WTC11 (cell line): Measurements from ENCODE around the gene DNAH17. TPM values are rescaled to one million over a fixed set of nuclear protein-coding genes. Genes with fewer than 3 reads are reported as not detected.

Source experiments
- ATAC-seq: fragments of 200-7000 bp; cut with Tn5 transposase; 2 replicates; pipeline ENCODE4 v1.10.0; 2021; ENCODE audit warnings: mild to moderate bottlenecking, moderate library complexity
- CTCF ChIA-PET: fragments of 300-600 bp; sonication (Branson Sonifier 250); formaldehyde crosslinking; loops from one replicate; lab custom pipeline; 2021; ENCODE audit warnings: antibody characterized with exemption; lab: Charles Lee
- POLR2A ChIA-PET: fragments of 350-600 bp; sonication (Branson Sonifier 250); formaldehyde crosslinking; loops from one replicate; lab custom pipeline; 2021; ENCODE audit warnings: antibody characterized with exemption; lab: Charles Lee
- DNase-seq: peaks from one replicate; pipeline ENCODE4 v3.0.0; 2021; ENCODE audit warnings: low spot score
- H3K27ac Mint-ChIP-seq: 2 replicates; pipeline ENCODE4 v1.8.0; 2021; ENCODE audit warnings: mixed read lengths
- H3K27me3 Mint-ChIP-seq: 2 replicates; pipeline ENCODE4 v1.8.0; 2021; ENCODE audit warnings: low read depth, mild to moderate bottlenecking, moderate library complexity, mixed read lengths
- H3K36me3 Mint-ChIP-seq: 2 replicates; pipeline ENCODE4 v1.8.0; 2021; ENCODE audit warnings: mixed read lengths
- H3K4me1 Mint-ChIP-seq: 2 replicates; pipeline ENCODE4 v1.8.0; 2022; ENCODE audit warnings: mixed read lengths
- H3K4me3 Mint-ChIP-seq: 2 replicates; pipeline ENCODE4 v1.8.0; 2021; ENCODE audit warnings: mild to moderate bottlenecking, moderate library complexity, mixed read lengths
- H3K9me3 Mint-ChIP-seq: 2 replicates; pipeline ENCODE4 v1.8.0; 2021; ENCODE audit warnings: mixed read lengths
- ATF2 ChIP-seq: sonication (generic); formaldehyde crosslinking; IDR thresholded peaks from 2 replicates; pipeline ENCODE4 v1.8.1; 2022; ENCODE audit warnings: low read depth, missing genetic modification reagents, borderline replicate concordance
- ETV6 ChIP-seq: sonication (generic); formaldehyde crosslinking; IDR thresholded peaks from 2 replicates; pipeline ENCODE4 v1.8.1; 2022; ENCODE audit warnings: mild to moderate bottlenecking, missing genetic modification reagents
- FOXP4 ChIP-seq: sonication (generic); formaldehyde crosslinking; IDR thresholded peaks from 2 replicates; pipeline ENCODE4 v1.8.0; 2022; ENCODE audit warnings: mild to moderate bottlenecking, missing genetic modification reagents
- GRHL2 ChIP-seq: fragments of 250-450 bp; sonication (Bioruptor Pico); IDR thresholded peaks from 2 replicates; pipeline ENCODE4 v1.8.0; 2022; ENCODE audit warnings: mild to moderate bottlenecking, moderate library complexity; ENCODE audit not compliant: insufficient replicate concordance, severe bottlenecking
- GTF2I ChIP-seq: fragments of 250-450 bp; sonication (Bioruptor Pico); conservative IDR thresholded peaks from 2 replicates; pipeline ENCODE4 v1.4.0; 2021; ENCODE audit warnings: mild to moderate bottlenecking
- JUN ChIP-seq: sonication (generic); formaldehyde crosslinking; IDR thresholded peaks from 2 replicates; pipeline ENCODE4 v1.8.0; 2023; ENCODE audit warnings: mild to moderate bottlenecking, missing genetic modification reagents
- KAT7 ChIP-seq: sonication (generic); formaldehyde crosslinking; IDR thresholded peaks from 2 replicates; pipeline ENCODE4 v1.8.1; 2023; ENCODE audit warnings: missing genetic modification reagents, mild to moderate bottlenecking, borderline replicate concordance
- MAX ChIP-seq: sonication (generic); formaldehyde crosslinking; IDR thresholded peaks from 2 replicates; pipeline ENCODE4 v1.8.0; 2022; ENCODE audit warnings: mild to moderate bottlenecking, missing genetic modification reagents
- NFATC4 ChIP-seq: fragments of 250-450 bp; sonication (Bioruptor Pico); IDR thresholded peaks from 2 replicates; pipeline ENCODE4 v1.9.0; 2021; ENCODE audit warnings: mild to moderate bottlenecking
- NFYB ChIP-seq: sonication (generic); formaldehyde crosslinking; conservative IDR thresholded peaks from 2 replicates; pipeline ENCODE4 v1.8.0; 2022; ENCODE audit warnings: low read depth, missing genetic modification reagents
- RELA ChIP-seq: sonication (generic); formaldehyde crosslinking; IDR thresholded peaks from 2 replicates; pipeline ENCODE4 v1.8.1; 2022; ENCODE audit warnings: missing genetic modification reagents, mild to moderate bottlenecking, borderline replicate concordance
- SOX15 ChIP-seq: fragments of 250-450 bp; sonication (Bioruptor Pico); IDR thresholded peaks from 2 replicates; pipeline ENCODE4 v1.9.0; 2021; ENCODE audit warnings: mild to moderate bottlenecking
- TP53 ChIP-seq: sonication (generic); formaldehyde crosslinking; IDR thresholded peaks from 2 replicates; pipeline ENCODE4 v1.8.1; 2023; ENCODE audit warnings: mild to moderate bottlenecking, missing genetic modification reagents
- ZNF138 ChIP-seq: sonication (generic); formaldehyde crosslinking; conservative IDR thresholded peaks from 2 replicates; pipeline ENCODE4 v1.8.1; 2022; ENCODE audit warnings: mild to moderate bottlenecking, moderate library complexity, missing genetic modification reagents
- ZNF219 ChIP-seq: sonication (generic); formaldehyde crosslinking; IDR thresholded peaks from 2 replicates; pipeline ENCODE4 v1.8.0; 2023; ENCODE audit warnings: missing genetic modification reagents, mild to moderate bottlenecking, borderline replicate concordance
- ZNF416 ChIP-seq: fragments of 250-450 bp; sonication (Bioruptor Pico); IDR thresholded peaks from 2 replicates; pipeline ENCODE4 v1.9.0; 2021; ENCODE audit warnings: mild to moderate bottlenecking, inconsistent platforms
- ZNF671 ChIP-seq: fragments of 250-450 bp; sonication (Bioruptor Pico); IDR thresholded peaks from 2 replicates; pipeline ENCODE4 v1.8.0; 2021; ENCODE audit warnings: mild to moderate bottlenecking
- total RNA-seq: library from RNA; stranded (reverse); gene quantifications from 3 replicates; pipeline ENCODE4 v1.2.3, GENCODE V29; 2021
- TF ChIP-seq, protein P1 (sequence below): sonication (generic); formaldehyde crosslinking; IDR thresholded peaks from 2 replicates; pipeline ENCODE4 v1.8.1; 2023; ENCODE audit warnings: mild to moderate bottlenecking, missing genetic modification reagents
- TF ChIP-seq, protein P2 (sequence below): sonication (generic); formaldehyde crosslinking; conservative IDR thresholded peaks from 2 replicates; pipeline ENCODE4 v1.8.1; 2023; ENCODE audit warnings: mild to moderate bottlenecking, low read depth, missing genetic modification reagents, moderate library complexity
- TF ChIP-seq, protein P3 (sequence below): fragments of 250-450 bp; sonication (Bioruptor Pico); IDR thresholded peaks from 2 replicates; pipeline ENCODE4 v1.9.0; 2021; ENCODE audit warnings: moderate library complexity, mild to moderate bottlenecking, inconsistent platforms, borderline replicate concordance
- TF ChIP-seq, protein P4 (sequence below): sonication (generic); formaldehyde crosslinking; IDR thresholded peaks from 2 replicates; pipeline ENCODE4 v1.8.1; 2022; ENCODE audit warnings: missing genetic modification reagents, borderline replicate concordance

Gene DNAH17
- total RNA-seq, 1 experiment from 2014 or later, result 0.87 TPM

GRCh38 chr17:78407387-78408000 is 169.7 kb downstream of the DNAH17 start (continued):
- TF ChIP-seq ATF2 (CRISPR knock-in tag), result no peak
- no peak for TF ChIP-seq KAT7
- TF ChIP-seq ZNF219 (CRISPR knock-in tag), result no peak
- no peak for TF ChIP-seq FOXP4 (CRISPR knock-in tag)
- TF ChIP-seq RELA, result no peak

DNA sequence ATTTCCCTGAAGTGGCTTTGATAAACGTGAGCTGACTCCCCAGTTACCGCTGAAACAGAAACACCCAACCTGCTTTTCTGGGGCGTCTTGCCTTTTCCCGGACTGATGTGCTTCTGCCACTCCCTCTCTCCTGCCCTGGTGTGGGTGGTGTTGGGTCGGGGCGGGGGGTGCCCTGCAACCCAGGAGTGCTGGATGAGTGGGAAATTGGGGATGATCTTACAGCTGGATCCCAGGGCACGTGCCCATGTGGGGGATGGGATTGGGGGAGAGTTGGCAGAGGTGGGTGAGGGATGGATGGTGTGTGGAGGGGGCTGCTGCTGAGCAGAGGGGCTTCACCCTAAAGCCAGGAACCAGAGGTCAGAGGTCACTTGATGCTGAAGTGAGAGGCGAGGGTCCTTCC is 170.3 kb downstream of the DNAH17 start:
- H3K36me3 Mint-ChIP-seq, result peaks cover 37% of the 10 kb centered on the region
- H3K4me1 Mint-ChIP-seq, result peaks cover 17% of the 10 kb centered on the region
- ChIA-PET POLR2A (no interaction called here), CTCF (interaction anchor here (0.5 to 2.0 kb wide), 3 partner anchors 11 to 46 kb away, joined by 3 to 8 read pairs (median 8); partner anchors contain the start of gene SOCS3)
- H3K27ac Mint-ChIP-seq, result peak overlapping the region; percentile 78
- no peaks in the 10 kb centered on the region for H3K27me3 Mint-ChIP-seq
- no peaks in the 10 kb centered on the region for H3K9me3 Mint-ChIP-seq
- ATAC-seq (no peak), DNase-seq (no peak)
- H3K4me3 Mint-ChIP-seq, result no peak overlapping the region
- TF ChIP-seq NFYB, result no peak
- TF ChIP-seq GTF2I (CRISPR knock-in tag), result no peak
- no peak for TF ChIP-seq TP53 (CRISPR knock-in tag)
- TF ChIP-seq, protein P1, sequence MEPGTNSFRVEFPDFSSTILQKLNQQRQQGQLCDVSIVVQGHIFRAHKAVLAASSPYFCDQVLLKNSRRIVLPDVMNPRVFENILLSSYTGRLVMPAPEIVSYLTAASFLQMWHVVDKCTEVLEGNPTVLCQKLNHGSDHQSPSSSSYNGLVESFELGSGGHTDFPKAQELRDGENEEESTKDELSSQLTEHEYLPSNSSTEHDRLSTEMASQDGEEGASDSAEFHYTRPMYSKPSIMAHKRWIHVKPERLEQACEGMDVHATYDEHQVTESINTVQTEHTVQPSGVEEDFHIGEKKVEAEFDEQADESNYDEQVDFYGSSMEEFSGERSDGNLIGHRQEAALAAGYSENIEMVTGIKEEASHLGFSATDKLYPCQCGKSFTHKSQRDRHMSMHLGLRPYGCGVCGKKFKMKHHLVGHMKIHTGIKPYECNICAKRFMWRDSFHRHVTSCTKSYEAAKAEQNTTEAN (CRISPR knock-in tag), result no peak
- TF ChIP-seq MAX, result no peak
- TF ChIP-seq ZNF138 (CRISPR knock-in tag), result no peak
- TF ChIP-seq NFATC4 (CRISPR knock-in tag), result no peak
- no peak for TF ChIP-seq SOX15 (CRISPR knock-in tag)
- no peak for TF ChIP-seq KAT7
- TF ChIP-seq, protein P2, sequence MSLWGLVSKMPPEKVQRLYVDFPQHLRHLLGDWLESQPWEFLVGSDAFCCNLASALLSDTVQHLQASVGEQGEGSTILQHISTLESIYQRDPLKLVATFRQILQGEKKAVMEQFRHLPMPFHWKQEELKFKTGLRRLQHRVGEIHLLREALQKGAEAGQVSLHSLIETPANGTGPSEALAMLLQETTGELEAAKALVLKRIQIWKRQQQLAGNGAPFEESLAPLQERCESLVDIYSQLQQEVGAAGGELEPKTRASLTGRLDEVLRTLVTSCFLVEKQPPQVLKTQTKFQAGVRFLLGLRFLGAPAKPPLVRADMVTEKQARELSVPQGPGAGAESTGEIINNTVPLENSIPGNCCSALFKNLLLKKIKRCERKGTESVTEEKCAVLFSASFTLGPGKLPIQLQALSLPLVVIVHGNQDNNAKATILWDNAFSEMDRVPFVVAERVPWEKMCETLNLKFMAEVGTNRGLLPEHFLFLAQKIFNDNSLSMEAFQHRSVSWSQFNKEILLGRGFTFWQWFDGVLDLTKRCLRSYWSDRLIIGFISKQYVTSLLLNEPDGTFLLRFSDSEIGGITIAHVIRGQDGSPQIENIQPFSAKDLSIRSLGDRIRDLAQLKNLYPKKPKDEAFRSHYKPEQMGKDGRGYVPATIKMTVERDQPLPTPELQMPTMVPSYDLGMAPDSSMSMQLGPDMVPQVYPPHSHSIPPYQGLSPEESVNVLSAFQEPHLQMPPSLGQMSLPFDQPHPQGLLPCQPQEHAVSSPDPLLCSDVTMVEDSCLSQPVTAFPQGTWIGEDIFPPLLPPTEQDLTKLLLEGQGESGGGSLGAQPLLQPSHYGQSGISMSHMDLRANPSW (CRISPR knock-in tag), result no peak
- no peak for TF ChIP-seq ATF2 (CRISPR knock-in tag)
- TF ChIP-seq JUN (CRISPR knock-in tag), result no peak
- TF ChIP-seq ZNF416 (CRISPR knock-in tag), result no peak
- TF ChIP-seq ZNF671 (CRISPR knock-in tag), result no peak
- TF ChIP-seq, protein P3, sequence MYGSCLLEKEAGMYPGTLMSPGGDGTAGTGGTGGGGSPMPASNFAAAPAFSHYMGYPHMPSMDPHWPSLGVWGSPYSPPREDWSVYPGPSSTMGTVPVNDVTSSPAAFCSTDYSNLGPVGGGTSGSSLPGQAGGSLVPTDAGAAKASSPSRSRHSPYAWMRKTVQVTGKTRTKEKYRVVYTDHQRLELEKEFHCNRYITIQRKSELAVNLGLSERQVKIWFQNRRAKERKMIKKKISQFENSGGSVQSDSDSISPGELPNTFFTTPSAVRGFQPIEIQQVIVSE (CRISPR knock-in tag), result no peak
- TF ChIP-seq, protein P4, sequence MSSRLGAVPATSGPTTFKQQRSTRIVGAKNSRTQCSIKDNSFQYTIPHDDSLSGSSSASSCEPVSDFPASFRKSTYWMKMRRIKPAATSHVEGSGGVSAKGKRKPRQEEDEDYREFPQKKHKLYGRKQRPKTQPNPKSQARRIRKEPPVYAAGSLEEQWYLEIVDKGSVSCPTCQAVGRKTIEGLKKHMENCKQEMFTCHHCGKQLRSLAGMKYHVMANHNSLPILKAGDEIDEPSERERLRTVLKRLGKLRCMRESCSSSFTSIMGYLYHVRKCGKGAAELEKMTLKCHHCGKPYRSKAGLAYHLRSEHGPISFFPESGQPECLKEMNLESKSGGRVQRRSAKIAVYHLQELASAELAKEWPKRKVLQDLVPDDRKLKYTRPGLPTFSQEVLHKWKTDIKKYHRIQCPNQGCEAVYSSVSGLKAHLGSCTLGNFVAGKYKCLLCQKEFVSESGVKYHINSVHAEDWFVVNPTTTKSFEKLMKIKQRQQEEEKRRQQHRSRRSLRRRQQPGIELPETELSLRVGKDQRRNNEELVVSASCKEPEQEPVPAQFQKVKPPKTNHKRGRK (CRISPR knock-in tag), result no peak
- no peak for TF ChIP-seq GRHL2 (CRISPR knock-in tag)
- no peak for TF ChIP-seq ETV6 (CRISPR knock-in tag)
